HG03565 (cell line): ENCODE results near the gene SLC19A3.
"Not testable (repeated sequence)": the region's sequence is repeated elsewhere in the genome, so short reads cannot be mapped to it uniquely, and the experiment has no call there.

Experiments
- ATAC-seq: cut with Tn5 transposase; IDR thresholded peaks from one replicate; pipeline ENCODE4 v1.9.1; 2021; ENCODE audit warnings: mild to moderate bottlenecking, moderate library complexity; ENCODE audit not compliant: unreplicated experiment

SLC19A3 gene

DNA sequence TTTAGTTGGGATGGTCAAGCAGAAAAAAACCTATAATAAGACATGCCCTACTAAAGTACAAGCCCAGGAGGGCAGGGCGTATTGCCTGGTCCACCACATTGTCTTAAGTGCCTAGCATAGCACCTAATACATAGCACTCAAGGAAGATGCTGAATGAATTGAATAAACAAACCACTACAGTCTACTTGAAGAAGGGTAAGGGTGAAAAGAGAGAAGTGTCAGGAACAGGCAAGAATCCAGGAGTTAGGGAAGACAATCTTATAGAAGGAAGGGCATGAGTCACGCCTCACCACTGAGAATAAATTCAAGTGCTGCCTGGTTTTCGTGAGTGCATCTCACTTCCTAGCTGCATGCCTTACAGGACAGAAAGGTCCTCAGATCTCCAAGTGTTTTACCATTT, 13.9 kb downstream of the SLC19A3 start:
- no peak for ATAC-seq

DNA sequence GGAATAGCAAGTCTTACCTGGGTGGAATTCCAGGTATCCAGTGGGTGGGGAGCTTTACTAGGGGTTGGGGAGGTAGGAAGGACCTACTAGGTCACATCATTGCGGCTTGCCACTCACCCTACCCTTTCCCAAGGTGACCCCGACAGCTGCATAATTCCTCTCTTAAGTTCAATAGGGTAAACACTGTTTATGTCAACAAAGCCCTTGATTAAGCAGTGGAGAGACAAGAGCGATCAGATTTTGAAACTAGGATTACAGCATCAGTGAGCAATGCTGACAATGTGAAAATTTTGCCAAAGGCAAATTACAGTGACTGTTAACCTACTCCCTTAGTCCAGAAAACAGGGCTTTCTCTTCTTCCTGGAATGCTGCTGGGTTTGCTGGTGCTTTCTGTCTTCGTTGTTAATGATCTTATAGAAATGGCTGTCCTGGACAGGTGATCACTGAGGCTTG, 14.5 kb downstream of the SLC19A3 start:
- no peak for ATAC-seq

DNA sequence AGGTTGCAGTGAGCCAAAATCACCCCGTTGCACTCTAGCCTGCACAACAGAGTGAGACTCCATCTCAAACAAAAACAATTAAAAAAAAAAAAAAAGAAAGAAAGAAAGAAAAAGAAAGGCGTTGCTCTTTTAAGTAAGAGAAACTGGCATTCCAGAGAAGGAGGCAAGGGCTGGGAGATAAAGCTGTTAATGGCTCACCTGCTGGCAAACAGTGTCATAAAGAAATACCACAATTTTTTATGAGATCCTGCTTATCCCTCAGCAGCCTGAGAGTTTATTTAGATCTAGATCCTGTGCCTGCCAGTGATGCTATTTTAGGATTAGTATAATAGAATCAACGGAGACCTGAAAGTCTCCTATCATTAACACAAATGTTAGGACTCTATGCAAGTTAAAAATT, 16.3 kb downstream of the SLC19A3 start:
- no peak for ATAC-seq

DNA sequence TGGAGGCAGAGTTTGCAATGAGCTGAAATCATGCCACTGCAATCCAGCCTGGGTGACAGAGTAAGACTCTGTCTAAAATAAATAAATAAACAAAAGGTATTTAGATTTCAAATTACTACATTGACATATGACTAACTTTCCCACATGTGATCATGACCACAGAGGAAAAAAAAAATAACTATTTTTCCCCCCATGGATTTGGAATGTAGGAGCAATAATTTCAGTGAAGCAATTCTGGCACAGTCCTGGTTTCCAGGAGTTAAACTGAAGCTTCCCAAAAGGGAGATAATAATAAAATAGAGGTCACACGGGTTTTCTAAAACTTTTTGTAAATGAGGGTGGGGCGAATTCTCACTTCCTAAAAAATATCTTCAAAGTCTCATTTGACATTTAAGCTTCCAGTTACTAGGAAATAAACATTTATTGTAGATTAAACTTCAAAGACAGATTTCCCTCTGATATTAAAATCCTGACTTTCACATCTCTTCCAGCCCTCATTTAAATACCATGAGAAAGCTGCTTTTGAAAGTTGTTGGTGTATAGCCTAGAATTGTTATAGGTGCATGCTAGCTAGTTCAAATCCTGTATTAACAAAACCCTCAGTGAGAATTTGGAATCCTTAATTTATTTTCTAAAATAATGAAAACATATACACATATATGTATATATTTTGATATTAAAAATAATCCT, 20.7 kb downstream of the SLC19A3 start:
- ATAC-seq: no peak

DNA sequence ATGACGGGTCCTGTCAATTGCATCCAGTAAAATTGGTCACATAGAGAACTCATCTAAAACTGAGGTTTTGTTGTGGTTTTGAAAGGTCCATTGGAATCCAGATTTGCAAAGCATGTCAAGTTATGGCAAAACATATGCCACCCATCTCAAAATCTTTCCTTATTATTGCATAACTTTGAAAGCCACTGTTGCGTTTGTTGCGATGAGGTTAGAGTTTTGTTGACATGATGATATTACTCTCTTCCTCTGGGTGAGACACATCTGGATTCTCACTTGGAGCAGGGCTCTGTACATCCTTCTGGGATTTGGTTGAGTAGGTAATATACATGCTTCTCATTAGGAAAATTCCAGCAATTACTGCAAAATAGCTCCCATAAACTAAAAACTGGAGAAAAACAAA, 30.6 kb downstream of the SLC19A3 start:
- ATAC-seq: no peak

DNA sequence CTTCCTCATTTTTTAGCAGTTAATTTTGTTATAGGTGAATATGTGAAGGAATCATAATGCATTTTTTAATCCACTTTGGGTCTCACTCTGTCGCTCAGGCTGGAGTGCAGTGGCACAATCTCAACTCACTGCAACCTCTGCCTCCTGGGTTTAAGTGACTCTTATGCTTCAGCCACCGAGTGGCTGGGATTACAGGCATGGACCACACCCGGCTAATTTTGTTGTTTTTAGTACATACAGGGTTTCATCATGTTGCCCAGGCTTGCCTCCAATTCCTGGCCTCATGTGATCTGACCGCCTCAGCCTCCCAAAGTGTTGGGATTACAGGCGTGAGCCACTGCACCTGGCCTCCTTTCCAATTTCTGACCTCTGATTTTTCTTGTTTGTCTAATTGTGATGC, 33.6 kb downstream of the SLC19A3 start:
- no peak for ATAC-seq

DNA sequence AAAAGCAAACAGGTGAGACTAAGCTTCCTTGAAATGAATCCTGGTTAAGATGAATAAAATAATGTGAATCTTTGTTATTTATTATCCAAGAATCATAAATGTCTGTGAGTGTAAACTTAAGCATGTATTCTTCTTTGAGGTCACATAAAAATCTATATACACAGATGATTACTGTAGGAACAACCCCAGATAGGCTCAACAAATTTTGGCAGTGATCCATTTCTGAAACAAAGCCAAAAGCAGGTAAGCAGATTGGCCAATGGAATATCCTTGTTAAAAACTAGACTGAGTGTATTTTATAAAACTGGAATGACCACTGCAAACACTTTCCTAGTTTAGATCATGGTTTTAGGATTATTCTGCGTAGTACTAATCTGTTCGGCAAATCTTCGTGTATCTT, 39.9 kb downstream of the SLC19A3 start:
- ATAC-seq: no peak

DNA sequence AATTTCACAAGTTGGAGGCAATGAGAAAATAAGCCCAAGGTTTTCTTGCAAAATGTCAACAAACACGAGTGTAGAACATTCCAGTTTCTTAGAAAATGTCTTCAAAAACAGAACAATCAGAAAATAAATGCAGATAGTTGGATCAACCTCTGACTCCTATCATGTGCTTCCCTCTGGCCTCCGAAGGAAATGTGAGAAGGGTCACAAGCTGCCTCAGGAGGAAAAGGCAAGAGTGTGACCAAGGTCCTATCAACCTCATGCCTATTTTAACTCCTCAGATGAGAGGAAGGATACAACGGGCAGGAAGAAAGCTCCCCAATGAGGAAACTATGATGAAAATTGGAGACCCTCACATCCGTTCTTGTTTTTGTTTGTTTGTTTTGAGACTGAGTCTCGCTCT, 43.3 kb downstream of the SLC19A3 start:
- no peak for ATAC-seq

DNA sequence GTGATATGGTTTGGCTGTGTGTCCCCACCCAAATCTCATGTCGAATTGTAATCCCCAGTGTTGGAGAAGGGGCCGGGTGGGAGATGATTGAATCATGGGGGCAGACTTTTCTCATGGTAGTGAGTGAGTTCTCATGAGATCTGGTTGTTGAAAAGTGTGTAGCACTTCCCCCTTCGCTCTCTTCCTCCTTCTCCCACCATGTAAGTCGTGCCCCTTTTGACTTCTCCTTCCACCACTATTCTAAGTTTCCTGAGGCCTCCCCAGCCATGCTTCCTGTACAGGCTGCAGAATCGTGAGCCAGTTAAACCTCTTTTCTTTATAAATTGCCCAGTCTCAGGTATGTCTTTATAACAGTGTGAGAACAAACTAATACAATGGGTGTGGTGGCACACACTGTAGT, 44.2 kb downstream of the SLC19A3 start:
- ATAC-seq: not testable (repeated sequence)

DNA sequence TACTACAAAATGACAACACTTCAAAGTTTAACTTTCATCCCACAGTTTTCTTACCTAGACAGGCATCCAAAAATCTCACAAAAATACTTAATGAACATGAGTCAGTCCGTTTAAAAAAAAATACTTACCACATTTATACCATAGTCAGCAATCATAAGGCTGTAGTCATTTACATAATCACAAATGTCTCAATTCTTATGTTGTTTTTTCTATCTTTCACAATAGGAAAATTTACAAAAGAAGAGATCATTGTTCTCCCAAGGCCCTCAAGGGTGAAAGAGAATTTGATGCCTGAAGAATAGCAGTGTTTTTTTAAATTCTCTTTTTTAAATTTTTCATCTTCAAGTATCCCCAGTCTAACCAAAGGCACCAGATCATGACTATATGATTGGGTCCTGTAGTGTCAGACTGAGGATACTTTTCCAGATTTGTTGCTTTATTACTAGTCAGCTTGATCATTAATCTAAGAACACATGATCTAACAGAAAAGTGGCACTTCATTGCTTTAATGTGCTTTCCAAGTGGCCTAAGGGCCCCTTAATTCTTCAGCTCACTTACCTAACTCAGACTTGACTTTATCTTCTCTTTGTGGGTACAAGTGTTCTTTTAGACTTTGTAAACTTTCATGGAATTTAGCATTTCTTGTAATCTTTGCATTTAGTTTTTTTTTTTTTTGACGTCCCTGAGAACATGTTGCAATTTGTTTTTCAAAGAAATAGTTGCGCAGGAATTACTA, 46.5 kb downstream of the SLC19A3 start:
- ATAC-seq: no peak

DNA sequence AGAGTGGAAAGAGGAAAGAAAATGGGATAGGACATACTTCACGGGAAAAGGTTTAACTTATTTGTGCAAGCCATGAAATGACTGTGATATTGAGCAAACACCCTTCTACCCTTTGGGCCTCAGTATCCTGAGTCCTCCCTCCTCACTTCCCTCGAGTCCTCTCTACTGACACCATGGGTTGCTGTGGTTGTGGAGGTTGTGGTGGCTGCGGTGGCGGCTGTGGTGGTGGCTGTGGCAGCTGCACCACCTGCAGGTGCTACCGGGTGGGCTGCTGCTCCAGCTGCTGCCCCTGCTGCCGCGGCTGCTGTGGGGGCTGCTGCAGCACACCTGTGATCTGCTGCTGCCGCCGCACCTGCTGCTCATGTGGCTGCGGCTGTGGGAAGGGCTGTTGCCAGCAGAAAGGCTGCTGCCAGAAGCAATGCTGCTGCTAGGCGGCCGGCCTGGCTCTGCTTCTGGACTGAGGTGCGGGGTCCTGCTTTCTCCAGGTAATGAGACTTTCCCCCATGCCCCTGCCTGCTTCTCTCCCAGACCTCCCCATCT, 51.1 kb downstream of the SLC19A3 start, which contains the start of gene SCYGR5:
Gene SCYGR5 (plus strand): TSS at position 174 of the 540 bp plus-strand sequence. CDS start 0 bp downstream, at position 174.
- not testable (repeated sequence) for ATAC-seq

DNA sequence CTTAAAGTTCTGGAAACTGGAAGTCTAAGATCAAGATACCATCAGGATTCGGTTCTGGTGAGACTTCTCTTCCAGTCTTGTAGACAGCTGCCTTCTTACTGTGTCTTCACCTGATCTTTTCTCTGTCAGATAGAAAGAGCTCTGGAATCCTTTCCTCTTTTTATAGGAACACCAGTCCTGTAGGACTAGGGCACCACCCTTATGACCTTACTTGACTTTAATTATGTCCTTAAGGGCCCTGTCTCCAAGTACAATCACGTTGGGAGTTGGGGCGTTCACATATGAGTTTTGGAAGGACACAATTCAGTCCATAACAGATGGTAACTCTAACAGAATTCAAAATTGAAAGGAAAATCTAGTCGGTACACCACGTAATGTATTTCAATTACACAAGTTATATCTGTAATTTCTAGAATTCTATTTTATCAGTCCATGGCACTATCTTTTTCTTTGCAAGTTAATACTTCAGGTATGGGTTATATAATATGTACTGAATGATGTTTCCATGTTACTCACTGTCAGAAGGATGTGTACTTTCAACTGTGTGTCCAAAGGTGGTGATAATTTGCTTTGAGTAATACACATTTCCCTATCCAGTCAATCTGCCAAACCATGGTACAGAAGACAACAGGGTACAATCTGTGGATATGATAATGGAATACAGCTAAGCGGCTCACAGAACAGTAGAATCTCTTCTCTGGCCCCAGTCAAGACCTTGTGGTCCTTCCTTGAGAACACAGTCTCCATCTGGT, 52.5 kb downstream of the SLC19A3 start:
- ATAC-seq: no peak

DNA sequence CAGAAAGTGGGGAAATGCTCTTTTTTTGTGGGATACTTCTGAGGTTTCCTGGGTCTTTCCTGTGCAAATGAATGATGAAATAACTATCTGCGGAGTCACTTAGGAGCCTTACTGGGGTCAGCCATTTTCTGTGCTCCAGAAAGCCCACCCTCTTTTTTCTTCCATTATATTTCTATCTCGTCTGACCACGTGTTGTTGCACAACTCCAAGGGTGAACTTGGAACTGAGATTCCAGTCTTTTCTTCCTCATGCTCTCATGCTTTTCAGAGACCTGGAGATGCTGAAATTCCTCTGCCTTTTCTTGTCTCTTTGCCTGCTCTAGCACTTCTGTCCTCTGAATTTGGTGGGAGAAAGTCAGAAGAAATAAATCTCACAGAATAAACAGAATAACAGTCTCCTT, 56.0 kb downstream of the SLC19A3 start:
- ATAC-seq: no peak

DNA sequence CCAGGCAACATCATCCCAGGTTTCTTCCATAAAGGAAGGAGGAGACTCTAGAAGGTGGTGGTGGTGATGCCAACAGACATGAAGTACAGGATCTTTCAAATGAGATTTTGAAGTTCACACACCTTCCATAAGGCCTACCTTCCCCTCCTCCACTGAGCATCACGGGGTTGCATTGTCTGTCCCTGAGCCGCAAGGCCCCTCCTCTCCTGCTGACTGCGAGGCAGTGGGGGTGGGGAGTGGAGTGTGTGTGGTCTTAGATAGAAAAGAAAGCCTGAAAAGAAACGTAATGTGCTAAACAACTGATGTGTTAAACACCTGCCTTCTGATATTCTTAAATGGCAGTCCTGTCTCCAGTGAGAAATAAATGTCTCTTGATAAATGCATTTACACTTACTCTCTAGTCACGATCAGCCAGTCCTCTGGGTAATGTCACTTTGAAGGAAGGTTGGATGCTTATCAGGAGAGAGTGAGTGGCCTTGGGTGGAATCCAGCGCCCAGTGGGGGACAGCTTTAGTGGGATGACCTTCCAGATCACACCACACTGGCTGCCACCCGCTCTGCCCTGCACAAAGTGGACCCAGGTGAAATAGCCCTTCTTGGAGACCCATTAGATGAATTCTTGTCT, 56.7 kb downstream of the SLC19A3 start:
- ATAC-seq: no peak

DNA sequence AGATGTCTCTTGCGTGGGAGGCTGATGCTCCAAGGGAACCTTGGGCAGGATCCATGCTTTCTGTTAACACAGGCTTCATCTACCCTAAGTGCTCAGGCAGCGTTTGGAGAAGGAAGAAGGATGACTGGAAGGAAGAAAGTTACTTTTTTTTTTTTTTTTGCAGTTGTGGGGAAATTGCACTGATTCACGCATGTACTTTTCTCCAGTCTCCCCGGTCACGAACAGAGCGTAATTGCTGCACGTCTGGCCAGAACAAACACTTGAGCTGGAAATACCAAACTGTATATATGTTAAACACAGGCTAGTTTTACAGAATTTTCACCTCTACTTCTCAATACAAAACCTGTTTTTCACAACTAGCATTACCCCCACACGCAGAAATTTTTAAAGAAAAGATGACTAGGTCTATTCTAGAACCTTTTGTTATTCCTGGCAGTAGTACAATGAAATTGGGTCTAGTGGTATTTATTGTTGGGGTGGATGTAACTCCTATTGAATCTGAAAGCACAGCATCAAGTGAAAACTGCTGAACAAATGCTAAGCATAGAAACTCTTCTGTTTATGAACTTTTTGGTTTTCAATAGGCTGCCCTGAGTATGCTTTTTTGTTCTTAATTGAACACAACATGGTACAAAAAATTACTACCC, 60.5 kb downstream of the SLC19A3 start:
- ATAC-seq: no peak

DNA sequence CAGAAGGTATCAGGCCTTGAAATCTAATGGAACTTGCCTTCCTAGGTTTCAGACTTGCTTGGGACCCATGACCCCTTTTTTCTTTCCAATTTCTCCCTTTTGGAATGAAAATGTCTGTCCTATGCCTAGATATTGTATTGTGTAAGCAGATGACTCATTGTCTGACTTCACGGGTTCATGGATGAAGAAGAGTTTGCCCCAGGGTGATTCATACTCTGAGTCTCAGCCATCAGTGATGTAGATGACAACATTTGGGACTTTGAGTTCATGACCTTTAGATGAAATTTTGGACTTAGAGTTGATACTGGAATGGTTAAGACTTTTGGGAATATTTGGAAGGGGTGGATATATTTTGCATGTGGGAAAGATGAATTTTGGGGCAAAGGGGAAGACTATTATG, 62.4 kb downstream of the SLC19A3 start:
- no peak for ATAC-seq

DNA sequence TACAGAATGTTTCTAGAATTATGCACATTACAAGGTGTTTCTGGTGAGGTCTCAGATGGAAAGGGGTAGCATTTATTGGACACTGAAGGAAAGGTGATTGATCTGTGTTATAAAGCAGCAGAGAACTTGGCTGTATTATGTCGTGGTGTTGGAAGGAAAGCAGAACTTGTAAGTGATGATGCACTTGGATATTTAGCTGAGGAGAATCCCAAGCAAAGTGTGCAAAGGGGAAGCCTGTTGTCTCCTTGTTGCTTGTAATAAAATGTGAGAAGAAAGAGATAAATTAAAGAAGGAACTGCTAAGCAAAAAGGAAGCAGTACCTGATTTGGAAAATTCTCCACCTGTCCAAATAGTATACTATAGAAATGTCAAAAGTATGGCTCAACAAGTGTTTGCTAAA, 63.4 kb downstream of the SLC19A3 start:
- no peak for ATAC-seq

DNA sequence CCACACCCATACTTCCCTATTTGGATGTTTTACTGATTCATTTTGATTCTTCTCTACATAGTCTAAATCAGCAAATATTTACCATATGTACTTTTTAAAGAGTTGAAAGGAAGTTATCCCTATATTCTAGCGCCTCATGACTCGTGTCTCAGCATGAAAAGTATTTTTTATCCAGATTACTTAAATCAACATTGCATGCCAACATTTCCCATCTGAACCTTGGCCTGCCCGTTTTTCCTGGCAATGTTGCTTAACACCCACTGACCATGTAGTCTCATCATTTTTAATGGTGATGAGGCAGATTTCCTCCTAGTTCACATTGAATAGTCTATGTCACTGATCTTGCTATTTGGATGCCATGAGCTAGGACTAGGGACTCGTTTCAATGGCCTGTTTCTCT, 64.4 kb downstream of the SLC19A3 start:
- ATAC-seq: no peak

DNA sequence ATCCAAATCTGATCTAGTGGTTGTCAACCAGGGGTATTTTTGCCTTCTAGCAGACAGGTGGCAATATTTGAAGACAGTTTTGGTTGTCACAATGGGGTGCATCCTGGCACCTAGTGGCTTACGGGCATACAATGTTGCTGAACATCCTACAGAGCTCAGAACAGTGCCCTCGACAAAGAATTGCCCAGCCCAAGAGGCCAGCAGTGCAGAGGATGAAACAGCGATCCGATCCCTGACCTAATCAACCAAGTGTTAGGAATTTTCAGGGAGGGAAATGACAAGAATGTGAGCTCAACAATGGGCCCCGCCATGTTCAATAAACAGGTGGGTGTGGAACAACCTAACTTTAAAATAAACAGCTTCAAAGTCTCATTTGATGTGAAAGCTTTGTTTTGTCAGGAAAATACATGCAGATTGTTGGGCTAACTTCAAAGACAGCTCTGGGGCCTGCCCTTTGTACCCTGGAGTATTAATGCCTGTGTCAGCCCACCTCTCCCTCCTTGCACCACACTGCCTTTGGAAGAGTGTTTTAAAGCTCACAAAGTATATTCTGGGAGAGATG, 73.8 kb downstream of the SLC19A3 start:
- no peak for ATAC-seq

DNA sequence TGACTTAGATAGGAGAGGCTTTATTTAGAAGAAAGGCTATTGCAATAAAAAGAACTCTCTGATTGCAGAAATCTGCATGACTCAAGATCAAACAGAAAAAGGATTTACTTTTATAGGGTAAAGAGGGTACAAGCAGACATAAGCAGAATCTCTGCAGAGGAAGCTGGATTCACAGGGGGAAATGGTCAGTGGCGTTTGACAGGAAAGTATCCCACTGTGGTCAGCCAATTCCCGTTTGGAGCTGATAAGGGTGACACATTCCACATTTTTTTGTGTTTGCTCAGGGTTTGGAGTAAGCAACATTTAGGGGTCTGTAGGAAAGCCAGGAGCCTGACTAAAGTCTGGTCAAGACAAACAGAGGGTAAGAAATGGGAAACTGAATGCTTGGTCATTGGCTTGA, 75.2 kb downstream of the SLC19A3 start:
- ATAC-seq: no peak
